Measurements from ENCODE around the gene LRRC2.

- TF ChIP-seq CTCF (IDR thresholded peaks at IDR 0.05) (no peak), POLR2A (IDR thresholded peaks at IDR 0.05) (no peak)
Observed at GRCh38 chr3:46612324-46612723, 46.2 kb upstream of the LRRC2 start, which contains the start of gene FAM240A.

All from adrenal gland (tissue), 5 donors.